GM12892 (cell line): Measurements from ENCODE around the gene TEKT4.
A peak's percentile ranks its signal among the peaks of the same experiment; 100 is the strongest.
"Not testable (repeated sequence)": the region's sequence is repeated elsewhere in the genome, so short reads cannot be mapped to it uniquely, and the experiment has no call there.

Experiments used
- DNase-seq: peaks from one replicate; pipeline ENCODE4 v3.0.0; 2011; ENCODE audit not compliant: insufficient read length
- FAIRE-seq: peaks from 2 replicates; lab custom pipeline; 2011; peaks lifted over from hg19 to GRCh38; lab: Jason Lieb, UNC
- POLR2A ChIP-seq: IDR thresholded peaks from 2 replicates; pipeline ENCODE4 v1.6.1; 2011; ENCODE audit warnings: low read depth, low read length, control low read depth
- POLR2AphosphoS5 ChIP-seq: IDR thresholded peaks from 2 replicates; pipeline ENCODE4 v1.6.1; 2011; ENCODE audit warnings: low read depth, low read length, control low read depth
- TAF1 ChIP-seq: IDR thresholded peaks from 2 replicates; pipeline ENCODE4 v1.6.1; 2011; ENCODE audit warnings: low read depth, mild to moderate bottlenecking, control low read depth, low read length, borderline replicate concordance

Gene TEKT4

GRCh38 chr2:94872088-94872618 is 923 bp downstream of the TEKT4 start:
- no peak for TF ChIP-seq POLR2A
- TF ChIP-seq POLR2AphosphoS5 = no peak
- TF ChIP-seq TAF1 = no peak
- DNase-seq (no peak), FAIRE-seq (no peak)

- FAIRE-seq (no peak), DNase-seq (peak; percentile 13)
Observed at GRCh38 chr2:94872676-94873361, 1.6 kb downstream of the TEKT4 start.

DNA sequence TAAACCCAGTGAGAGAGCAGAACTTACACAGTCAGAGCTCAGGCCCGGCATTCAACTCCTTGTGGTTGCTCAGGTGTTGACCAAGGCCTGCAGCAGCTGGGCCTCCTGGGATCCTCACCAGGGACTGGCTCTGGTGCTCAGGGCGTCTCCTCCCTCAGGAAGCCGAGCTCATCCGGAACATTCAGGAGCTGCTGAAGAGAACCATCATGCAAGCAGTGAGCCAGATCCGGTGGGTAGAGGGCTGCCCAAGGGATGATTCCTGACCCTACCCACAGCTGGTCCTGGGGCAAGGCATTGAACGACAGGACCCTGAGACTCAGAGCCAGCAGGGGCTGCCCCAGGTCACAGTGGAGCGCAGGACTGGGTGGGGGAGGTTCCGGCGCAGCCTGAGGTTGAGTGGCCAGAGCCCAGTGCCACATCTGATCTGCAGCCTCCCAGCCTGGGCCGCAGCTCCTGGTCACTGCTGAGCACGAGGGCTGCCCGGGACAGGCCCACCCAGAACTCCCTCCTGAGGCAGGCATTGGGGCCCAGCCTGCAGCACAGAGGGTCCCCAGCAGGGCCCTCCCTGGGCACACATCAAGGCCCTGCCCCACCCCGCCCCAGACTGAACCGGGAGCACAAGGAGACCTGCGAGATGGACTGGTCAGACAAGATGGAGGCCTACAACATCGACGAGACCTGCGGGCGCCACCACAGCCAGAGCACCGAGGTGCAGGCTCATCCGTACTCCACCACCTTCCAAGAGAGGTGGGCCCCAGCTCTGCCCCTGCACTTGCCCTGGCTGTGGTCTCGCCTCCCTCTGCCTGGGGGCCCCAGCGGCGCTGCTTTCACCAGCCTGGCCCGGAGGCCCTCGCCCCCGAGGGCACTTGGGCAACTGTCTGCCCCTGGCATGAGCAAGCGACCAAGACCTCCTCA is 2.4 kb downstream of the TEKT4 start:
- no peak for TF ChIP-seq POLR2AphosphoS5
- TF ChIP-seq TAF1 = no peak
- no peak for TF ChIP-seq POLR2A
- peak; percentile 7 for DNase-seq
- FAIRE-seq = peak; percentile 50

More at GRCh38 chr2:94872676-94873361, 1.6 kb downstream of the TEKT4 start:
- TF ChIP-seq TAF1 = no peak
- TF ChIP-seq POLR2AphosphoS5 = no peak
- no peak for TF ChIP-seq POLR2A

- DNase-seq = peak; percentile 92
- TF ChIP-seq TAF1 = no peak
- TF ChIP-seq POLR2AphosphoS5 = no peak
- TF ChIP-seq POLR2A = no peak
- FAIRE-seq = no peak
Observed at GRCh38 chr2:94874277-94874997, 3.2 kb downstream of the TEKT4 start.

- TF ChIP-seq TAF1 (no peak), POLR2AphosphoS5 (no peak), POLR2A (no peak)
- DNase-seq (no peak), FAIRE-seq (no peak)
Observed at GRCh38 chr2:94875064-94875819, 4.0 kb downstream of the TEKT4 start.

- TF ChIP-seq POLR2AphosphoS5 (no peak), TAF1 (no peak), POLR2A (no peak)
- DNase-seq = no peak
- FAIRE-seq = no peak
Observed at GRCh38 chr2:94875820-94876522, 4.7 kb downstream of the TEKT4 start.

GRCh38 chr2:94876523-94876863 is 5.3 kb downstream of the TEKT4 start:
- TF ChIP-seq TAF1 (no peak), POLR2AphosphoS5 (no peak), POLR2A (no peak)
- no peak for DNase-seq
- FAIRE-seq = no peak

DNA sequence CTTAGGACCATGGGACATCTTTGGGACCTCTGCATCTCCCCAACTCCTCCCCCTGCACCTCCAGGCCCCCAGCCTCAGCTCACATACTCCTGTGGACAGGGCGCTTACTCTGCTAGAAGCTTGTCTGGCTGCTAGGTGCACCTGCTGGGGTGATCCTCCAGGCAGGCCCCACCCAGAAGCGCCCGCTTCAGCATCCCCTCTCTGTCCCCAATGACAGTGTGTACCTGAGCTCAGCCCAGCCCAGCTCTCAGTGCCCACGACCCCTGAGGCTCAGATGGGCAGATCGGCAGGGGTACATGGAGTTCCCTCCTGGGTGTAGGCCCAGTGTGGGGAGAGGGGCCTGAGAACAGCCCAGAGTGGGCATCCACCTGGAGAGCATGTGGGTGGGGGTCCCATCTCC is 5.9 kb downstream of the TEKT4 start:
- TF ChIP-seq POLR2A (no peak), TAF1 (no peak)
- no peak for FAIRE-seq
- no peak for DNase-seq

DNA sequence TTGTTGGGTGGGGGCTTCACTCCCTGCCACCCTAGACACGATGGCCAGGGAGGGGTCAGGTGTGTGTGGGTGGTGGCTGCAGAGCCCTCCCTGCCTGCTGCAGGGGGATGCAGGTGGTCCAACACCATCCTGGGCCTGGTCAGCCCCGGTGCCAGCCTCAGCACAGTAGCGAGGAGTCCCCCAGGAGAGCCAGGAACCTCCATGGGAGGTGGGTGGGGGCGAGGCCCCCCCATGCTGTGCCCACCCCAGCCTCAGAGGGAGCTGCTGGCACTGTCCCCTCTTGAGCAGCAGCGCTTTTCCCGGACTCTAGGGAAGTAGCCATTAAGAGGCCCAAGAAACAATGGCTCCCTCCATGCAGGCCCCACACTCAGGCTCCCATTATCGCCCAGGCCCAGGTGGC is 7.3 kb downstream of the TEKT4 start:
- not testable (repeated sequence) for DNase-seq, FAIRE-seq

DNA sequence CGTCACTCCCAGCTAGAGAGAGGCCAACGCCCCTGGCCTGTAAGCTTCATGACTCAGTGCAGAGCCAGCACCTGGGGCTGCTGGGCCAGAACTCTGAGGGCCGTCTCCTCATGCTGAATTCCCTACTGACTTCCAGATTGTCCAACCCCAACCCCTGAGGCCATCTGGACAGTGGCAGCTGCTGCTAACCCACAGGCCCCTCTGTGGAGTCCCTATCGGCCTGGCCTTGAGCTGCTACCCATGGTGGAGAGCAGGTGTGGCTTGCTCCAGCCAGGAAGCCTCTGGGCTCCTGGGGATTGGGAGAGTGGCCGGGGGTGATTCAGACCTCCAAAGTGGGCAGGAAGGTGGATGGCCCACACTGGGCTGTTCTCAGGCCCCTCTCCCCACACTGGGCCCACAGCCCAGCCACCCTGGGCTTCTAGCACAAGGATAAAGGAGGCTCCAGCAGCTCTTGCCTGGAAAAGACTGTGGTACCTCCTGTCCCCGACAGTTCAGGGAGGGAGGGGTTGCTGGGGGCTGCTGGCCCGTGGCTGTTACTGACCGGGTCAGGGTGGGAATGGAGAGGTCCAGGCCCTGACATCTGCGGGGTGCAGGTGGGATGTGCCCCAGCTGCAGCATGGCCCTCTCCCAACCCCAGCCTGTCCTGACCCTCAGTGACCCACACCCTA is 8.2 kb downstream of the TEKT4 start:
- no peak for TF ChIP-seq TAF1
- TF ChIP-seq POLR2A = no peak
- no peak for TF ChIP-seq POLR2AphosphoS5
- no peak for FAIRE-seq
- DNase-seq = no peak
